HG02610 (cell line): ENCODE data around the gene ZPR1.
"Not testable (repeated sequence)": the region's sequence is repeated elsewhere in the genome, so short reads cannot be mapped to it uniquely, and the experiment has no call there.

Experiments used
- ATAC-seq: cut with Tn5 transposase; IDR thresholded peaks from one replicate; pipeline ENCODE4 v1.9.1; 2021; ENCODE audit warnings: mild to moderate bottlenecking, moderate library complexity; ENCODE audit not compliant: unreplicated experiment

Gene ZPR1

DNA sequence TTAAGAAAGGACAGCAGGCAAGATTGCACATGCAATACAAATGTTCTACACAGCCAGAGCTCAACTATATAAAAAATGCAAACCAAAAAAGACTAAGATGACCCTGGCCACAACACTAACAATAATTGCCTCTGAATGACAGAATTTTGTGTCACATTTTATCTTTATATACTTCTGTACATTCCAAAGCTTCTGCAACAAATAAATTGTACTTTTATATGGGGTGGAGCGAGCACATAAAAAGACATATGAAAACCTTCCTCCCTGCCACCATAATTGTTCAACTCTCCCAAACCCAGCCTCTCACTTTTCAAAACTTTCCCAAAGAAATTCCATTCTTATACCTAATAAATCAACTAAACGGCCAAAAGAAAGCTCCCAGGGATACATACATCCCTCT is 25.7 kb downstream of the ZPR1 start:
- ATAC-seq: no peak

DNA sequence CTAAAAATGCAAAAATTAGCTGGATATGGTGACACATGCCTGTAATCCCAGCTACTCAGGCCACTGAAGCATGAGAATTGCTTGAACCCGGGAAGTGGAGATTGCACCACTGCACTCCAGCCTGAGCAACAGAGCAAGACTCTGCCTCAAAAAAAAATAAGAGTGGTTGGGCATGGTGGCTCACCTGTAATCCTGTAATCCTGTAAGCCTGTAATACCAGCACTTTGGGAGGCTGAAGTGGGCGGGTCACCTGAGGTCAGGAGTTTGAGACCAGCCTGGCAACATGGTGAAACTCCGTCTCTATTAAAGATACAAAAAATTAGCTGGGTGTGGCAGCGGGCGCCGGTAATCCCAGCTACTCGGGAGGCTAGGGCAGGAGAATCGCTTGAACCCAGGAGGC is 31.8 kb downstream of the ZPR1 start:
- not testable (repeated sequence) for ATAC-seq

DNA sequence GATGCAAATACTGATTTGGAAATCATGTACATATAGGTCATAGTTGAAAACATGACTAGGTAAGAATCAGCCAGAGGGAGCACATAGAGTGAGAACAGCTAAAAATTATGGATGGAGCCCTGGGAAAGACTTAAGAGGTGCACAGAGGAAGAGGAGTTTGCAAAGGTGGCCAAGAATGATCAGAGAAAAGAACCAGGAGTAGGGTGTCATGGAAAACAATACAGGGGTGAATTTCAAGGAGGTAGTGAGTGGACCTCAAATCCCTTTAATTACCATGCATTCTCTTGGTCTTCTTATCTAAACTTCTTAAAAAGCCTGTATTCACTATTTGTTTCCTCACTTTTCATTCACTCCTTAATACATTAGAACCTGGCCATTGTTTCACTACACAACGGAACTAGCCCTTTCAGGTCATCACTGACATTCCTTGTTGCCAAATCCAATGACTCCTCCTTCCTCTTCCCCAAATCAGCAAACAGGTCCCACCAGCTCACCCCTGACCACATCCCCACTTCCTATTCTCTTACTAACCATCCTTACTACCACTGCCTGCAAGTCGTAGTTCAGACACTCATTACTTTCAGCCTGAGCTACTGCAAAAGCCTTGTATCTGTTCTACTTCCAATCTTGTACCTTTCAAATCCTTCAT is 37.6 kb downstream of the ZPR1 start:
- no peak for ATAC-seq

DNA sequence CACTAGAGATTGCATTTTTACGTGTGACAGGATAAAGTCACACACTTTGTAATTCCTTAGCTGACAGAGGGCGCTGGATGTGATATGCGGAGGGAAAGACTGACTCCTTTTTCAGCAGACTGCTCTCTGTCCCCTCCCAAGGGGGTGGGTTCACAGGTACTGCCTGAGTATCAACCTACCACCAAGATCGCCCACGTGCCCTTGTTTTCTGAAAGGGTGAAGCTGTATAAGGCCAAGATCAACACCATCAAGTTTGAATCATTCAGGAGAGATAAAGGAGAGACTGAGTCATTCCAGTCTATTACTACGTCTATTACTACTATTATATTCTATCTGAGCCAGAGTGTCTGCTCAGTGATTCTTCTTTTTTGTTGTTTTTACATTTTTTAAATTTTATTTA is 45.7 kb downstream of the ZPR1 start:
- no peak for ATAC-seq

DNA sequence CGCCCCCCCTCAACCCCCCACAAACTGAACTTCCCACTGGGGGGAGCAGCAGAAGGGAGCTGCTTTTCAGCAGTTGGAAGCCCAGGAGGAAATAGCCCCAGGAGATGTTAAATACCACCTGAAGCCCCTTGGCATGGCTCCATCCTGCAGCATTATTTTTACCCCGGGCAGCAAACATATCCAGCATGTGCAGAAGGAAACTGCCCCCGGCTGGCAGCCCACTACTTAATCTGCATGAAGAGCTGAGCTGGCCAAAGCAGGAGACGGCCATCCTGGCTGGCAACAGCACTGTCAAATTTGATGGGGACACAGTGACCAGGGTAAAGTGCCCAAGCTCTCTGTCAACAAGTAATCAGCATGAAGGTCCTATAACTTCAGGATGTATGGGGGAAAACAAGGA is 47.1 kb downstream of the ZPR1 start:
- ATAC-seq: no peak

DNA sequence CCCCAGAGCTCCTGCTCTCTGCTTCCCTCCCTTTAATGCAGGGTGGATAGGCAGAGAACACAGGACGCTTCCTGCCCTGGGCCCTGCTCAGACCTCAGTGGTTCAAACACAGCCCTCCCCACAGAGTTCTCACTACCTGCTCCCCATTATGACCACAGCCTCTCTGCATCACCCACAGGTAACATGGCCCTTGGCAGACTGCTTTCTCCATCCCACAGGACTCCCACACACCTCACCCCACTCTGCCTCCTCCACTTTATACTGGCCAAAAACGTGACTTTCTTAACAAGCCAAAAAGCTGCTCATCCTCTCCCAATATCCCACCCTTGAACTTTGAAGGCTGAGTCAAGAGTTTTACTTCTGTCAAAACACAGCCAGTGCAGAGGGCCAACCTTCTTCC is 48.8 kb downstream of the ZPR1 start:
- ATAC-seq: no peak

DNA sequence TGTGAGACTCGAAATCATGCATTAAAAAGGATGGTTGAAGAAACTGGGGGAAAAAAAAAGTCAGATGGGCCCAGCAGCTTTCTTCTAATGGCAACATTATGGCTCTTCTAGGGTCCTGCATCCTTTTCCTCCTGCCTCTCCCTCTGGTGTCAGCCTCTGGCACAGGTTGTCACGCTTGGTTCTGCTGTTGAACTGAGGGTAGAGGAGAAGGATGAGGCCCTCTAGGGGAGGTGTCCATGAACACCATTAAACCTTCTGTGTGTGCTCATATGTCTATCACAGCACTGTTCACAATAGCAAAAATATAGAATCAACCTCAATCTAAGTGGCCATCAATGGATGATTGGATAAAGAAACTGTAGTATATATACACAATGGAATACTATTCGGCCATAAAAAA is 51.1 kb downstream of the ZPR1 start:
- no peak for ATAC-seq

DNA sequence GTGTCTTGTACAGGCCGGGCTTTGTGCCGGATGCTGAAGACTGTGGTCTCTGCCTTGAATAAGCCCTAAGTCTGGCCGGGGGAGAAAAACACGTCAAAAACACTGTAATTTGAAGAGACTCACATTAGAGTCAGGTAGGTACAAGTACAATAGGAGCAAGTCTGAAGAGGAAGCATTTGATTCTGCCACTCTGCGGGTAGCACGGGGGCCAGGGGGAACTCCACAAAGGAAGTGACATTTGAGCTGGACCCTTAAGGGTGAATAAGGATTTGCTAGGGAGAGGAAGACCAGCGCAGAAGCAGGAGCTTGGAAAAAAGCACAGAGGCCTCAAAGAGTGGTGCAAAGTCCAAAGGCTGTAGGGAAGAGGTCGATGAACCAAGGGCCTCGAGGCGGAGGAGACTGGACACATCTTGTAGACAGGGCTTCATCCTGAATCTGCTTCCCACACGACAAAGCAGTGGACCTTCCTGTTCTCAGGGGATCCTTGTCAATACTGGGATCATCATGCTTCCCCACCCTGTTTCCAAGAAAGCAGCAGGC is 53.8 kb downstream of the ZPR1 start:
- no peak for ATAC-seq

DNA sequence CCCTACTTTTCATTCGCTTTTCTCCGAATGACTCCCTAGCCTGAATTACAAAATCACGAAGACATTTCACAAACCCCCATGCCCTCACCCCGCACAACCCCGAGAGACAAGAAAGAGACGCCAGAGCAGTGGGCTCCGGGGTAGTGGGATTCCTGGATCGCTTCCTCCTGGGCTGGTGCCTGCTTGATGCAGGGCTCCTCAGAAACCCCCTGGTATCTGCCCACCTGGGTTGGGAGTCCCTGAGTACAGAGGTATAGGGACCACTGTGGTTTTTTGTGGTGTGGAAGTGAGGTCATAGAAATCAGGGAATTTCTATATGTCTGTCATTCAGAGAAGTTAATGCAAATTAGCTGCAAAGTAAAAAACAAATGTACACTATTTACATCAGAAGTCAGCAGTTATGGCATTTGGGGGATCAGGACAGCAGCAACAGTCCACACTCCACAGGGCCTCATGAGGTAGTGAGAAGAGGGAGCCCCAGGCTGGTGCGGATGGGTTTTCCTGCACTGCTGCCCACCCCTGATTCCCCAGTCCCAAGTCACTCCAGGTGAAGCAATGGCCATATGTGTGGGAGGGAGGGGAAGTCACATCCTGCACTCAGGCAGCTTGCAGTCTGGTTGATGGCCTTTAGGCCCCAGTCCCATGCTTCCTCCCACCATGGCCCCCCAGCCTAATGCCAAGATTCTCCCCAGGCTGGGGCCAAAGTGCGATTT is 54.6 kb downstream of the ZPR1 start:
- peak; percentile 49 for ATAC-seq

DNA sequence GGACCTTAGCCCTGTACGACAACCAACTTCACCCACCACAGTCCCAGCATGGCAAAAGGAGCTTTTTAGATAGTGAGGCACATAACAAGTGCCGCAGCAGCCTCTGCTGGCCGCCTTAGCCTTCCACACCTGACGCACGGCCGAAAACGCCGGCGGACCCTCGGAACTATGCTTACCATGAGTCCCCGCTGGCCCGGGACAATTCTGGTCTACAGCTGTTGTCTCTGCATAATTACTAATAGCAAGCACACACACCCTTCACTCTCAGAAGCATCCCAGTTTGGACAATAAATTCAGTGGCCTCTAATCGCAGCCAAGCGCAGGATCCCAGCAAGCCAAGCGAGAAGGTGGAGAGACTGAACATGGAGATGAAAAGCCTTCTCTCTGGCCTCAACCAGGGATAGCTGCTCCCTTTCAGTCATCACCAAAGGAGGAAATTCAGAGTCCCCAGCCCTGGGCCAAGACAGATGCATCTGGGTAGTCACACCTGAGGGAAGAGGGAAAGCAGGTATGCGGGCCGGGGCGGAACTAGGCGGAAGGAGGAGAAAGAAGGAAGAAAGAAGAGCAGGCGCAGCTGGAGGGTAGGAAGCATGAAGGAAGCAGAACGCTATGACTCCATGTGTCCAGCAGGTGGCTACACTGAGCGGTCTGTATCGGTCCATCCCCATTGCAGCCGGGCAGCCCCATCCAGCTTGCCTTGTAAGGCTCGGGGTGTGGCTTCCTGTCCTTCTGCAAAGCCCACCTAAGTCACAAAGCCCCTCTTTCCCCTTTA is 55.4 kb downstream of the ZPR1 start:
- peak; percentile 51 for ATAC-seq

DNA sequence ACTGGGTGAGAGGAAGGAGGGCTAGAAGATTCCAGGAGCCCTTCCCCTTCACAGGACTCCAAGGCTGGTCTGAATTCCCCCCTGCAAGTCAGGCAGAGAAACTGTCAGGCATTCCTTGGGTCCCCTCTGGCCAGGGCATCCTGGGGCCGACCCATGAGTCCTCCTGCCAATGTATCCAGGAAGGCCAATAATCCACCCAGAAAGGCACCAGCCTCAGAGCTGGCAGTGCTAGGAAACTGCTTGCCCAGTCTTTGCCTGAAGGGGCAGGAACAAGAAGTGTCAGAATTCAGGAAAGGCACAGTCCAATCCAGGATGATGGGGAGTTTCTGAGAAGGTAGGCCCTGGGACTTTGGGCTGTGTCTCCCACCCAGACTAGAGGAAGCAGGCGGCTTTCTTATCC is 56.0 kb downstream of the ZPR1 start:
- no peak for ATAC-seq

DNA sequence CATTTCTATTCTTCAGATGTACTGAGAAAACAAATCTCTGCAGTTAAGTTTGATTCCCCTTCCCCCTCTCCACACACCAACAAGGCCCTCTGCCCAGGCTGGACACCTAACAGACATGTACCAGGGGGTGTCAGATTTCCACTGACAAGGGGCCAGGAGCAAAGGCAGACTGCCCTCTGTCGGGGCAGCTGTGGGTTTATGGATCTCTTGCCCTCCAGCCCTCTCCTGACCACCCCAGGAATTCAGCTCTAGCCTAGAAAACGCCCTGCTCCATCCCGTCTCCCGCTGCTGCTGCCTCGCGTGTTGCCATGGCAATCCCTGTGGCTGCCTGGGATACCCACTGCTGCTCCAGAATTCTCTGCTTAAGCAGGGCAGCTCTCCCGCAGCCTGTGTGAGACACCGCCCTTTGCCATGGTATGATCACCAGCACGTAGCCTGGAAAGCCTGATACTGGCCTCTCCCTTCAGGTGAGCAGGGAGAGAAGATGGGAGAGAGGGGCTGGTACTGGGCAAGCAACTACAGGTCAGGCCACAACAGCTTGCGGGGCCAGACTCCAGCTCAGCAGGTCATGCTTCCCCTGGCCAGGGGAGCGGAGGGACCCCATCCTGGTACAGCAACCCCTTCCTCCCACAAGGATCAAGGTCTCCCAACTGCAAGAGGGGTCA is 56.6 kb downstream of the ZPR1 start:
- ATAC-seq: no peak

DNA sequence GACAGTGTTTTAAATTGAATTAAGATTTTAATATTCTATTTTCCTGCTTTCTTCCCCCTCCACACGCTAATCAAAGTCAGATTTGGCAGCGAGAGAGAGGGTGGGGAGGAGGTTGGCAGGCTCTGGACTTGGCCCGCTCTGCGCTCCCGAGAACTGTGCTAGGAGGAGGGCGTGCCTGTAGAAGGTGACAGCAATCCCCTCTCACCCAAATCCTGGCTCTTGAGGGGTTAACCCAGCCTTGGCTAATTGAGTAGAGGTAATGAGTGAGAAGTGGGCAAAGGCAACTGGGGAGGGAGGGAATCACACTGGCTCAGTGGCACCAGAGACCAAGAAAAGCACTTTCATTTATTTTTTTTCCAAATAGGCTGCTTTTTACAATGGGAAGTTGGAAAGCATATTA is 57.2 kb downstream of the ZPR1 start:
- no peak for ATAC-seq

DNA sequence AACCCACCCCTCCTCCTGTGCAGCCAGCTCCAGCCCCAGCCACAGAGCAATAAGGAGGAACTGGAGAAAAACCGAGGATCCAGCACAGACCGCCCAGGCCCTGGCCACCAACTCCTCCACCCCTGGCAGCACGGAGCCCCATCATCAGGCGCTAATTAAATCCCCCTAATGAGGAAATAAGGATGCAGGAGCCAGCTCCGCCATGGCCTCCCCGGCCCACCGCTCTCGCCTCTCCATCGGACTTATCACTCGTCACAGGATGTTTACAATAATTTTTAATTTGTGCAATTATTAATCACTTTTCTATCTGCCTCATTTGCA is 57.6 kb downstream of the ZPR1 start:
- no peak for ATAC-seq

DNA sequence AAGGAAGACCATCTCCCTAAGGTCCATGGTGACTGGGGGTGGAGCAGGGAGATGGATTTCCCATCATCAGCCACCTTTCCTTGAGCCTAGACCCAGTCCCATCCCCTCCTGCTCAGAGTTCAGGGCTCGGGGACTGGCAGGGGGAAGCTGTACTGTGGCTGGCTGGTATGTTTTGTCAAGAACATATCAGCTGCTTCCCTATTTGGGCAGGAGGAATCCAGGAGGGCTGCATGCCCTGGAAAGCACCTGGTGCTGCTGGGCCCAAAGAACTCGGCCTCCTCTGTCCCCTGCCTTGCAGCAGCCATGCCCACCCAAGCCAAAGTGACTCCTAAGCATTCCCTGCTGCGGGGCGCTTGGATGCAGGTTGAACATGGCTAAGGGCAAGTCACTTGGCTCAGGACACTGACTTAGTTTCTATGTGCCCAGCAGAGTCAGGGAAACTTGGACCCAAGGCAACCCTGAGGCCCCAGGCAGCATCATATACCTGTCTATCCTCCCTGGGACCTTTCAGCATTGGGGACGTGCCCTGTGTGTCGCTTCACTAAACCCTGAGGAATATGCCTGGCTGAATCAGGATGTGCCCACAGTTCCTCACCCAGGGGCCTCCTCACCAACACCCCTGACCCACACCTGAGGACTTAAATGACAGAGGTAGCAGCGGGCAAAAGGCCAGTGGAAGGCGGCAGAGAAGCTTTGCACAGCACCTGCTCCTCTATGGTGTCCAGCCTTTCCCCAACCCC is 58.2 kb downstream of the ZPR1 start:
- no peak for ATAC-seq

DNA sequence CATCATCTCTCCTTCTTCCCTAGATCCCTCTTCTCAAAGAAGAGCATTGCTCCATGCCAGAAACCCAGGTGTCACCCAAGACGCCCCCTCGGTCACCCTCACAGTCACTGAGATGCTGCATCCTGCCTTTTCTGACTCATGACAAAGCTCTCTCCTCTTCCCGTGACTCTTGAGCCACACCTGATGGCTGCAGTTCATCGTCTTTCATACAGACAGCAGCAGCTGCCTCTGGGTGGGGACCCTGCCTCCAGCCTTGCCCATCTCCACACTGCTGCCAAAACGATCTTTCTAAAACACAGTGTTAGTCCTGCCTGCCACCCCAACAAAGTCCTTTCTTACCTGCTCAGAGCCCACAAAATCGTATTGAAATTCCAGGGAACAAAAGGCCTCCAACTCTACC is 59.8 kb downstream of the ZPR1 start:
- no peak for ATAC-seq

DNA sequence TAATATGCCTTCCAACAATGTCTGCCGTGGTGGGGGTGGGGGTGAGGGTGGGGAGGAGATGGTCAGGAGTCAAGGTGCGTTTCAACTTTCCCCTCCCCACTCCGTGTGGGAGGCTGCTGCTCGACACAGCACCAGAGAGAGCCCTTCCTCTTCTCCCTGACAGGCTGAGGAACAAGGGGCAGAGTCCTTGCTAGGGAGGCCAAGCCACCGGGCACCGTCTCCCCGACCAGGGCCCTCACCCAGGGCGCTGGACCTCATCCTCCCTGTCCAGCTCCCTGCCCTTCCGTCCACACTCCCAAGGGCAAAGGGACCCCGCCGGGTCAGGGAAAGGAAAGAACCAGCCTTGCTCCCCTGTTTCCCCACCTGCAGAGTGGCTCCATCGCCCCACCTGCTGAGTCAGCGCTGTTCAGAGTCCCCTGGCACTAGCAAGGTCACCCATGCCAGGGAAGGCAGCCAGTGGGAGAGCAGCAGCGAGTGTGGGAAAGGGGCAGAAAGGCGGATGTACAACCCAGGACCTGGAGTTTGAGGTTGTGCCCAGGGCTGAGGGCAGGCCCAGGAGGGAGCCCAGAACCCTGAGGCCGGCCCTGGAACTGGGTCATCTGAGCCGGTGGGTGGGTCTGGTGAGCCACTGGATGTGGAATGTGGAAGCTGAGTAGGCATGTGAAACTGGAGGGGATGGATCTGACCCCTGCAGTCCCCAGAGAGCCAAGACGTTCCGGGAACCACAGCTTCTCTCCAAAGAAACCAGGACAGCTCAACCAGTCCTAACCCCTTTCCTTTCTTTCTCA is 62.2 kb downstream of the ZPR1 start:
- ATAC-seq: no peak

DNA sequence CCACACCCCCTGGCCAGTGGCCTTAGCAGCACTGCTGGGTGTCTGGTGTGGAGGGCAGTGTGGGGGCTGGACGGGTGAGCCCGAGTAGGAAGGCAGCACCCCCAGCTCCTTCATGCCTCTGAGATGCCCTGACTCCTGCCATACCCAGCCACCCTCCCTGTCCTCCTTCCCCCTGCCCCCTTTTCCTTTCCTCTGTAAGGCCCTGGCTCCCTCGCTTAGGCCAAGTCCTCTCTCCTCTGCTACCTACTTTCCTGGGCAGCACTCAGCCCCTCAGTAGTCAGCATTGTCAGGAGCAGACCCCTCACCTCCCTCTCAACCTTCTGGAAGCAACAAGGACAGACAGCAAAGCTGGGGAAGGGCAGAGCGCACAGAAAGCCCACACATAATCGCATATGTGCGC is 63.0 kb downstream of the ZPR1 start:
- ATAC-seq: no peak
